Astrocyte (in vitro differentiated cells and primary cell): ENCODE results near the gene MSMO1. TPM values are rescaled to one million over a fixed set of nuclear protein-coding genes. Genes with fewer than 3 reads are reported as not detected.

Experiments used
- DNase-seq: peaks from one replicate; pipeline ENCODE4 v3.0.0-alpha.2; 2010; ENCODE audit warnings: low read depth
- FAIRE-seq: peaks from 2 replicates; lab custom pipeline; 2011; peaks lifted over from hg19 to GRCh38; lab: Jason Lieb, UNC
- H2AFZ ChIP-seq: 2 replicates; pipeline ENCODE4 v1.6.0; 2012; ENCODE audit warnings: low read depth, low read length, inconsistent platforms
- H3K27ac ChIP-seq: 2 replicates; pipeline ENCODE4 v1.5.1; 2011; ENCODE audit warnings: low read depth, low read length, inconsistent platforms
- H3K27me3 ChIP-seq: 2 replicates; pipeline ENCODE4 v1.6.0; 2011; ENCODE audit warnings: low read length, inconsistent platforms; ENCODE audit not compliant: insufficient read depth
- H3K36me3 ChIP-seq: 2 replicates; pipeline ENCODE4 v1.5.1; 2011; ENCODE audit warnings: low read length, inconsistent platforms; ENCODE audit not compliant: insufficient read depth
- H3K4me1 ChIP-seq: 2 replicates; pipeline ENCODE4 v1.5.1; 2011; ENCODE audit warnings: low read length, inconsistent platforms; ENCODE audit not compliant: insufficient read depth
- H3K4me2 ChIP-seq: 2 replicates; pipeline ENCODE4 v1.6.0; 2012; ENCODE audit warnings: low read length, inconsistent platforms
- H3K4me3 ChIP-seq: 2 replicates; pipeline ENCODE4 v1.5.1; 2011; ENCODE audit warnings: low read depth, mild to moderate bottlenecking, low read length, inconsistent platforms; ENCODE audit not compliant: insufficient read depth
- H3K79me2 ChIP-seq: 2 replicates; pipeline ENCODE4 v1.6.0; 2012; ENCODE audit warnings: mild to moderate bottlenecking, low read length, inconsistent platforms; ENCODE audit not compliant: insufficient read depth
- H3K9ac ChIP-seq: 2 replicates; pipeline ENCODE4 v1.6.0; 2012; ENCODE audit warnings: mild to moderate bottlenecking, low read length, inconsistent platforms
- H3K9me3 ChIP-seq: 2 replicates; pipeline ENCODE4 v1.5.1; 2012; ENCODE audit warnings: low read depth, mild to moderate bottlenecking, low read length, inconsistent platforms; ENCODE audit not compliant: insufficient read depth
- H4K20me1 ChIP-seq: 2 replicates; pipeline ENCODE4 v1.6.0; 2012; ENCODE audit warnings: low read length, inconsistent platforms; ENCODE audit not compliant: insufficient read depth
- H3K27ac Mint-ChIP-seq: one replicate; pipeline ENCODE4 v1.8.0; 2021; ENCODE audit warnings: mild to moderate bottlenecking, mixed read lengths; ENCODE audit not compliant: unreplicated experiment
- H3K27me3 Mint-ChIP-seq: one replicate; pipeline ENCODE4 v1.8.0; 2021; ENCODE audit warnings: low read depth, mixed read lengths; ENCODE audit not compliant: unreplicated experiment
- H3K36me3 Mint-ChIP-seq: one replicate; pipeline ENCODE4 v1.8.0; 2021; ENCODE audit warnings: low read depth, mixed read lengths; ENCODE audit not compliant: unreplicated experiment
- H3K4me1 Mint-ChIP-seq: one replicate; pipeline ENCODE4 v1.8.0; 2021; ENCODE audit warnings: low read depth, mixed read lengths; ENCODE audit not compliant: unreplicated experiment
- H3K4me3 Mint-ChIP-seq: one replicate; pipeline ENCODE4 v1.8.0; 2021; ENCODE audit warnings: mild to moderate bottlenecking, moderate library complexity, mixed read lengths; ENCODE audit not compliant: unreplicated experiment
- H3K9me3 Mint-ChIP-seq: one replicate; pipeline ENCODE4 v1.8.0; 2021; ENCODE audit warnings: mild to moderate bottlenecking, mixed read lengths; ENCODE audit not compliant: unreplicated experiment
- CTCF ChIP-seq: IDR thresholded peaks from 2 replicates; pipeline ENCODE4 v1.5.1; 2011; ENCODE audit warnings: low read depth, mild to moderate bottlenecking, inconsistent platforms, low read length, moderate library complexity; ENCODE audit not compliant: insufficient read depth
- EZH2 ChIP-seq: IDR thresholded peaks from 2 replicates; pipeline ENCODE4 v1.6.1; 2012; ENCODE audit warnings: mild to moderate bottlenecking, low read length, inconsistent platforms; ENCODE audit not compliant: insufficient read depth
- total RNA-seq: library from RNA; stranded (reverse); gene quantifications from 2 replicates; pipeline ENCODE4 v1.2.1, GENCODE V29; 2021

MSMO1 gene
- total RNA-seq, 1 donor from 2014 or later, result 179 TPM

- Mint-ChIP-seq H3K36me3 (peaks cover 2% of the 10 kb centered on the region), H3K27ac (no peak overlapping the region)
These were observed 24.8 kb upstream of the MSMO1 start for GRCh38 chr4:165302658-165303057.

GRCh38 chr4:165308166-165308565 lies 19.3 kb upstream of the MSMO1 start:
- no peak for DNase-seq
- Histone ChIP-seq H2AFZ (no peak overlapping the region), H3K4me3 (no peak overlapping the region), H4K20me1 (no peaks in the 10 kb centered on the region), H3K9me3 (no peaks in the 10 kb centered on the region), H3K27me3 (no peaks in the 10 kb centered on the region), H3K4me1 (no peaks in the 10 kb centered on the region), H3K79me2 (no peaks in the 10 kb centered on the region), H3K4me2 (no peak overlapping the region), H3K9ac (no peak overlapping the region), H3K27ac (no peak overlapping the region), H3K36me3 (peaks cover 4% of the 10 kb centered on the region)
- TF ChIP-seq EZH2, result no peak
- TF ChIP-seq CTCF, result no peak
- no peaks in the 10 kb centered on the region for H3K4me1 Mint-ChIP-seq
- H3K36me3 Mint-ChIP-seq, result no peaks in the 10 kb centered on the region
- no peak for FAIRE-seq
- H3K4me3 Mint-ChIP-seq, result no peak overlapping the region
- no peaks in the 10 kb centered on the region for H3K9me3 Mint-ChIP-seq
- no peak overlapping the region for H3K27ac Mint-ChIP-seq
- H3K27me3 Mint-ChIP-seq, result no peaks in the 10 kb centered on the region

More at GRCh38 chr4:165302658-165303057, 24.8 kb upstream of the MSMO1 start:
- H3K79me2 ChIP-seq, result no peaks in the 10 kb centered on the region
- H2AFZ ChIP-seq, result no peak overlapping the region
- H3K36me3 ChIP-seq, result no peaks in the 10 kb centered on the region
- H3K9me3 Mint-ChIP-seq, result no peaks in the 10 kb centered on the region
- H3K9ac ChIP-seq, result no peak overlapping the region
- FAIRE-seq (no peak), DNase-seq (no peak)
- no peak overlapping the region for H3K4me3 ChIP-seq
- no peak for TF ChIP-seq EZH2
- no peak for TF ChIP-seq CTCF
- no peak overlapping the region for H3K4me2 ChIP-seq
- no peaks in the 10 kb centered on the region for H3K4me1 ChIP-seq
- no peaks in the 10 kb centered on the region for H4K20me1 ChIP-seq
- no peaks in the 10 kb centered on the region for H3K27me3 ChIP-seq
- H3K9me3 ChIP-seq, result no peaks in the 10 kb centered on the region
- H3K4me3 Mint-ChIP-seq, result no peak overlapping the region
- no peaks in the 10 kb centered on the region for H3K27me3 Mint-ChIP-seq
- H3K4me1 Mint-ChIP-seq, result peaks cover 8% of the 10 kb centered on the region
- H3K27ac ChIP-seq, result no peak overlapping the region

- DNase-seq, result no peak
- Histone ChIP-seq H3K4me3 (no peak overlapping the region), H3K4me2 (no peak overlapping the region), H4K20me1 (no peaks in the 10 kb centered on the region), H2AFZ (no peak overlapping the region), H3K27ac (no peak overlapping the region), H3K27me3 (no peaks in the 10 kb centered on the region), H3K9me3 (no peaks in the 10 kb centered on the region), H3K36me3 (peaks cover 4% of the 10 kb centered on the region), H3K79me2 (no peaks in the 10 kb centered on the region), H3K9ac (no peak overlapping the region), H3K4me1 (no peaks in the 10 kb centered on the region)
- Mint-ChIP-seq H3K9me3 (no peaks in the 10 kb centered on the region), H3K27me3 (no peaks in the 10 kb centered on the region), H3K36me3 (no peaks in the 10 kb centered on the region), H3K4me3 (no peak overlapping the region), H3K4me1 (no peaks in the 10 kb centered on the region), H3K27ac (no peak overlapping the region)
- FAIRE-seq, result no peak
- TF ChIP-seq EZH2, result no peak
- no peak for TF ChIP-seq CTCF
These were observed 18.9 kb upstream of the MSMO1 start for GRCh38 chr4:165308606-165309005.
